T follicular helper cell (primary cell): ENCODE measurements around the gene EPSTI1.
"Not testable (repeated sequence)": the region's sequence is repeated elsewhere in the genome, so short reads cannot be mapped to it uniquely, and the experiment has no call there.

Source experiments
- DNase-seq: peaks from one replicate; pipeline ENCODE4 v3.0.0-alpha.2; 2020; ENCODE audit warnings: low read depth
- total RNA-seq, 2 experiments: gene quantifications; one replicate each; lab custom pipeline; 2026; lab: John Stamatoyannopoulos, UW

The EPSTI1 gene
- total RNA-seq = 49.6 to 59.4 reads per million in 2 experiments

- peak; percentile 52 for DNase-seq
Measured at GRCh38 chr13:42991898-42992763, at the start of gene EPSTI1. EPSTI1 (minus strand) TSS chr13:42992241; CDS start chr13:42992165, 76 bp downstream.

GRCh38 chr13:43041369-43041921 lies 49.4 kb upstream of the EPSTI1 start:
- no peak for DNase-seq

GRCh38 chr13:43040581-43041368 lies 48.7 kb upstream of the EPSTI1 start:
- not testable (repeated sequence) for DNase-seq

- no peak for DNase-seq
Measured at GRCh38 chr13:43039966-43040365, 47.9 kb upstream of the EPSTI1 start.

GRCh38 chr13:43036351-43037250 lies 44.6 kb upstream of the EPSTI1 start:
- no peak for DNase-seq

- no peak for DNase-seq
Measured at GRCh38 chr13:43033038-43033437, 41.0 kb upstream of the EPSTI1 start.

GRCh38 chr13:43031881-43032280 lies 39.8 kb upstream of the EPSTI1 start:
- no peak for DNase-seq

- no peak for DNase-seq
Measured at GRCh38 chr13:43030548-43030947, 38.5 kb upstream of the EPSTI1 start.

GRCh38 chr13:43026262-43026661 lies 34.2 kb upstream of the EPSTI1 start:
- DNase-seq = no peak

- peak; percentile 21 for DNase-seq
Measured at GRCh38 chr13:43023289-43023963, 31.4 kb upstream of the EPSTI1 start, which contains the start of gene DNAJC15. DNAJC15 (plus strand) TSS chr13:43023586; CDS start chr13:43023627, 41 bp downstream.

- no peak for DNase-seq
Measured at GRCh38 chr13:43022934-43023288, 30.9 kb upstream of the EPSTI1 start.

GRCh38 chr13:43021926-43022670 lies 30.1 kb upstream of the EPSTI1 start:
- DNase-seq = no peak

GRCh38 chr13:43020794-43021193 lies 28.8 kb upstream of the EPSTI1 start:
- DNase-seq = no peak

- DNase-seq = no peak
Measured at GRCh38 chr13:43019811-43020210, 27.8 kb upstream of the EPSTI1 start.

- DNase-seq = no peak
Measured at GRCh38 chr13:43016226-43016625, 24.2 kb upstream of the EPSTI1 start.

- no peak for DNase-seq
Measured at GRCh38 chr13:43014162-43014561, 22.1 kb upstream of the EPSTI1 start.

GRCh38 chr13:43009506-43009905 lies 17.5 kb upstream of the EPSTI1 start:
- DNase-seq = no peak

- DNase-seq = no peak
Measured at GRCh38 chr13:43008596-43008995, 16.6 kb upstream of the EPSTI1 start.

- DNase-seq = no peak
Measured at GRCh38 chr13:43006893-43007631, 15.0 kb upstream of the EPSTI1 start.
